Measurements from ENCODE around the gene LHPP.

The LHPP gene

GRCh38 chr10:124509880-124510632 lies 48.4 kb downstream of the LHPP start:
- H3K27me3 ChIP-seq (ENCODE audit: insufficient read depth, low read length), result no peaks in the 10 kb centered on the region; the same call in 1 of the 2 replicates
- H3K4me3 ChIP-seq (ENCODE audit: low read depth, low read length, poor library complexity, severe bottlenecking), result no peak overlapping the region
- H3K4me2 ChIP-seq (ENCODE audit: low read length), result no peak overlapping the region
- TF ChIP-seq CTCF (IDR thresholded peaks at IDR 0.05; ENCODE audit: low read length), result no peak
- no peak for TF ChIP-seq EZH2 (IDR thresholded peaks at IDR 0.05; ENCODE audit: borderline replicate concordance, low read length)
- H3K27ac ChIP-seq (ENCODE audit: low read depth, low read length, poor library complexity, severe bottlenecking), result no peak overlapping the region
- no peaks in the 10 kb centered on the region for H3K9me2 ChIP-seq (ENCODE audit: low read depth, low read length)
- H2AFZ ChIP-seq (ENCODE audit: low read length), result no peak overlapping the region
- peaks cover 5% of the 10 kb centered on the region for H3K4me1 ChIP-seq (ENCODE audit: insufficient read depth, low read length, severe bottlenecking)
- no peak overlapping the region for H3K9ac ChIP-seq (ENCODE audit: low read length)
- no peaks in the 10 kb centered on the region for H3K9me3 ChIP-seq (ENCODE audit: low read length)
- H3K36me3 ChIP-seq (ENCODE audit: insufficient read depth, low read length), result no peaks in the 10 kb centered on the region
- no peaks in the 10 kb centered on the region for H3K79me2 ChIP-seq (ENCODE audit: insufficient read depth, low read length)
- H4K20me1 ChIP-seq (ENCODE audit: insufficient read depth, low read length), result no peaks in the 10 kb centered on the region
- H3F3A ChIP-seq (ENCODE audit: insufficient read depth, low read length), result no peaks in the 10 kb centered on the region

GRCh38 chr10:124510759-124511158 lies 49.1 kb downstream of the LHPP start:
- H3K9me2 ChIP-seq (ENCODE audit: low read depth, low read length), result no peaks in the 10 kb centered on the region
- no peaks in the 10 kb centered on the region; the same call in 1 of the 2 replicates for H3K27me3 ChIP-seq (ENCODE audit: insufficient read depth, low read length)
- H3K9ac ChIP-seq (ENCODE audit: low read length), result no peak overlapping the region
- peaks cover 5% of the 10 kb centered on the region for H3K4me1 ChIP-seq (ENCODE audit: insufficient read depth, low read length, severe bottlenecking)
- H3F3A ChIP-seq (ENCODE audit: insufficient read depth, low read length), result no peaks in the 10 kb centered on the region
- H4K20me1 ChIP-seq (ENCODE audit: insufficient read depth, low read length), result no peaks in the 10 kb centered on the region
- H3K27ac ChIP-seq (ENCODE audit: low read depth, low read length, poor library complexity, severe bottlenecking), result no peak overlapping the region
- no peak overlapping the region for H3K4me3 ChIP-seq (ENCODE audit: low read depth, low read length, poor library complexity, severe bottlenecking)
- H3K4me2 ChIP-seq (ENCODE audit: low read length), result no peak overlapping the region
- no peaks in the 10 kb centered on the region for H3K36me3 ChIP-seq (ENCODE audit: insufficient read depth, low read length)
- no peaks in the 10 kb centered on the region for H3K79me2 ChIP-seq (ENCODE audit: insufficient read depth, low read length)
- TF ChIP-seq CTCF (IDR thresholded peaks at IDR 0.05; ENCODE audit: low read length) (no peak), EZH2 (IDR thresholded peaks at IDR 0.05; ENCODE audit: borderline replicate concordance, low read length) (no peak)
- H2AFZ ChIP-seq (ENCODE audit: low read length), result no peak overlapping the region
- H3K9me3 ChIP-seq (ENCODE audit: low read length), result no peaks in the 10 kb centered on the region

- no peaks in the 10 kb centered on the region for H3K9me2 ChIP-seq (ENCODE audit: low read depth, low read length)
- no peaks in the 10 kb centered on the region for H3K79me2 ChIP-seq (ENCODE audit: insufficient read depth, low read length)
- no peaks in the 10 kb centered on the region for H3K9me3 ChIP-seq (ENCODE audit: low read length)
- no peak overlapping the region for H3K27ac ChIP-seq (ENCODE audit: low read depth, low read length, poor library complexity, severe bottlenecking)
- H3K4me1 ChIP-seq (ENCODE audit: insufficient read depth, low read length, severe bottlenecking), result peaks cover 5% of the 10 kb centered on the region
- TF ChIP-seq CTCF (IDR thresholded peaks at IDR 0.05; ENCODE audit: low read length), result no peak
- TF ChIP-seq EZH2 (IDR thresholded peaks at IDR 0.05; ENCODE audit: borderline replicate concordance, low read length), result no peak
- no peak overlapping the region for H3K4me2 ChIP-seq (ENCODE audit: low read length)
- no peak overlapping the region for H3K9ac ChIP-seq (ENCODE audit: low read length)
- H3K4me3 ChIP-seq (ENCODE audit: low read depth, low read length, poor library complexity, severe bottlenecking), result no peak overlapping the region
- no peak overlapping the region for H2AFZ ChIP-seq (ENCODE audit: low read length)
- H3F3A ChIP-seq (ENCODE audit: insufficient read depth, low read length), result no peaks in the 10 kb centered on the region
- no peaks in the 10 kb centered on the region for H4K20me1 ChIP-seq (ENCODE audit: insufficient read depth, low read length)
- H3K36me3 ChIP-seq (ENCODE audit: insufficient read depth, low read length), result no peaks in the 10 kb centered on the region
- no peaks in the 10 kb centered on the region; the same call in 1 of the 2 replicates for H3K27me3 ChIP-seq (ENCODE audit: insufficient read depth, low read length)
Measured at GRCh38 chr10:124511205-124512039, 49.8 kb downstream of the LHPP start.
